Measurements from ENCODE around the gene BEND7.

BEND7 gene

GRCh38 chr10:13526948-13527863 is 1.6 kb downstream of the BEND7 start:
- TF ChIP-seq POU2F2 (IDR thresholded peaks at IDR 0.05; ENCODE audit: low read depth, low read length): no peak
- no peak for TF ChIP-seq POLR2AphosphoS5 (IDR thresholded peaks at IDR 0.05; ENCODE audit: low read depth, low read length)
- no peak for TF ChIP-seq TAF1 (IDR thresholded peaks at IDR 0.05; ENCODE audit: low read depth, low read length)
- TF ChIP-seq POLR2A (IDR thresholded peaks at IDR 0.05; ENCODE audit: low read depth, low read length): no peak
- no peak for TF ChIP-seq PAX5 (IDR thresholded peaks at IDR 0.05; ENCODE audit: insufficient read depth, low read length, severe bottlenecking)
- TF ChIP-seq SPI1 (IDR thresholded peaks at IDR 0.05; ENCODE audit: low read depth, low read length): no peak
- DNase-seq (ENCODE audit: insufficient read length, low spot score) (no peak), FAIRE-seq (no peak)

GRCh38 chr10:13525663-13526062 is 3.2 kb downstream of the BEND7 start:
- no peak for FAIRE-seq
- DNase-seq (ENCODE audit: insufficient read length, low spot score): no peak
- TF ChIP-seq TAF1 (IDR thresholded peaks at IDR 0.05; ENCODE audit: low read depth, low read length) (no peak), PAX5 (IDR thresholded peaks at IDR 0.05; ENCODE audit: insufficient read depth, low read length, severe bottlenecking) (no peak), POU2F2 (IDR thresholded peaks at IDR 0.05; ENCODE audit: low read depth, low read length) (no peak), SPI1 (IDR thresholded peaks at IDR 0.05; ENCODE audit: low read depth, low read length) (no peak), POLR2AphosphoS5 (IDR thresholded peaks at IDR 0.05; ENCODE audit: low read depth, low read length) (no peak), POLR2A (IDR thresholded peaks at IDR 0.05; ENCODE audit: low read depth, low read length) (no peak)

GRCh38 chr10:13521026-13521425 is 7.8 kb downstream of the BEND7 start:
- FAIRE-seq (no peak), DNase-seq (ENCODE audit: insufficient read length, low spot score) (no peak)
- TF ChIP-seq TAF1 (IDR thresholded peaks at IDR 0.05; ENCODE audit: low read depth, low read length) (no peak), SPI1 (IDR thresholded peaks at IDR 0.05; ENCODE audit: low read depth, low read length) (no peak), PAX5 (IDR thresholded peaks at IDR 0.05; ENCODE audit: insufficient read depth, low read length, severe bottlenecking) (no peak), POU2F2 (IDR thresholded peaks at IDR 0.05; ENCODE audit: low read depth, low read length) (no peak), POLR2AphosphoS5 (IDR thresholded peaks at IDR 0.05; ENCODE audit: low read depth, low read length) (no peak), POLR2A (IDR thresholded peaks at IDR 0.05; ENCODE audit: low read depth, low read length) (no peak)

GRCh38 chr10:13520194-13520593 is 8.6 kb downstream of the BEND7 start:
- DNase-seq (ENCODE audit: insufficient read length, low spot score) (no peak), FAIRE-seq (no peak)
- no peak for TF ChIP-seq TAF1 (IDR thresholded peaks at IDR 0.05; ENCODE audit: low read depth, low read length)
- TF ChIP-seq PAX5 (IDR thresholded peaks at IDR 0.05; ENCODE audit: insufficient read depth, low read length, severe bottlenecking): no peak
- TF ChIP-seq POLR2A (IDR thresholded peaks at IDR 0.05; ENCODE audit: low read depth, low read length): no peak
- no peak for TF ChIP-seq SPI1 (IDR thresholded peaks at IDR 0.05; ENCODE audit: low read depth, low read length)
- no peak for TF ChIP-seq POU2F2 (IDR thresholded peaks at IDR 0.05; ENCODE audit: low read depth, low read length)
- TF ChIP-seq POLR2AphosphoS5 (IDR thresholded peaks at IDR 0.05; ENCODE audit: low read depth, low read length): no peak

- DNase-seq (ENCODE audit: insufficient read length, low spot score) (no peak), FAIRE-seq (no peak)
- no peak for TF ChIP-seq TAF1 (IDR thresholded peaks at IDR 0.05; ENCODE audit: low read depth, low read length)
- TF ChIP-seq POLR2A (IDR thresholded peaks at IDR 0.05; ENCODE audit: low read depth, low read length): no peak
- no peak for TF ChIP-seq POU2F2 (IDR thresholded peaks at IDR 0.05; ENCODE audit: low read depth, low read length)
- TF ChIP-seq SPI1 (IDR thresholded peaks at IDR 0.05; ENCODE audit: low read depth, low read length): no peak
- TF ChIP-seq PAX5 (IDR thresholded peaks at IDR 0.05; ENCODE audit: insufficient read depth, low read length, severe bottlenecking): no peak
- no peak for TF ChIP-seq POLR2AphosphoS5 (IDR thresholded peaks at IDR 0.05; ENCODE audit: low read depth, low read length)
Observed at GRCh38 chr10:13518076-13518692, 10.6 kb downstream of the BEND7 start.

GRCh38 chr10:13517675-13518074 is 11.1 kb downstream of the BEND7 start:
- FAIRE-seq (no peak), DNase-seq (ENCODE audit: insufficient read length, low spot score) (no peak)
- TF ChIP-seq POLR2A (IDR thresholded peaks at IDR 0.05; ENCODE audit: low read depth, low read length) (no peak), PAX5 (IDR thresholded peaks at IDR 0.05; ENCODE audit: insufficient read depth, low read length, severe bottlenecking) (no peak), POU2F2 (IDR thresholded peaks at IDR 0.05; ENCODE audit: low read depth, low read length) (no peak), POLR2AphosphoS5 (IDR thresholded peaks at IDR 0.05; ENCODE audit: low read depth, low read length) (no peak), TAF1 (IDR thresholded peaks at IDR 0.05; ENCODE audit: low read depth, low read length) (no peak), SPI1 (IDR thresholded peaks at IDR 0.05; ENCODE audit: low read depth, low read length) (no peak)

- FAIRE-seq (no peak), DNase-seq (ENCODE audit: insufficient read length, low spot score) (no peak)
- TF ChIP-seq POLR2A (IDR thresholded peaks at IDR 0.05; ENCODE audit: low read depth, low read length) (no peak), POU2F2 (IDR thresholded peaks at IDR 0.05; ENCODE audit: low read depth, low read length) (no peak), TAF1 (IDR thresholded peaks at IDR 0.05; ENCODE audit: low read depth, low read length) (no peak), POLR2AphosphoS5 (IDR thresholded peaks at IDR 0.05; ENCODE audit: low read depth, low read length) (no peak), PAX5 (IDR thresholded peaks at IDR 0.05; ENCODE audit: insufficient read depth, low read length, severe bottlenecking) (no peak), SPI1 (IDR thresholded peaks at IDR 0.05; ENCODE audit: low read depth, low read length) (no peak)
Observed at GRCh38 chr10:13516176-13516575, 12.6 kb downstream of the BEND7 start.

- no peak for TF ChIP-seq SPI1 (IDR thresholded peaks at IDR 0.05; ENCODE audit: low read depth, low read length)
- TF ChIP-seq PAX5 (IDR thresholded peaks at IDR 0.05; ENCODE audit: insufficient read depth, low read length, severe bottlenecking): no peak
- no peak for TF ChIP-seq POLR2AphosphoS5 (IDR thresholded peaks at IDR 0.05; ENCODE audit: low read depth, low read length)
- TF ChIP-seq POLR2A (IDR thresholded peaks at IDR 0.05; ENCODE audit: low read depth, low read length): no peak
- TF ChIP-seq POU2F2 (IDR thresholded peaks at IDR 0.05; ENCODE audit: low read depth, low read length): no peak
- no peak for TF ChIP-seq TAF1 (IDR thresholded peaks at IDR 0.05; ENCODE audit: low read depth, low read length)
- DNase-seq (ENCODE audit: insufficient read length, low spot score) (no peak), FAIRE-seq (no peak)
Observed at GRCh38 chr10:13515467-13515866, 13.3 kb downstream of the BEND7 start.

- TF ChIP-seq PAX5 (IDR thresholded peaks at IDR 0.05; ENCODE audit: insufficient read depth, low read length, severe bottlenecking): no peak
- no peak for TF ChIP-seq TAF1 (IDR thresholded peaks at IDR 0.05; ENCODE audit: low read depth, low read length)
- no peak for TF ChIP-seq POLR2AphosphoS5 (IDR thresholded peaks at IDR 0.05; ENCODE audit: low read depth, low read length)
- no peak for TF ChIP-seq POLR2A (IDR thresholded peaks at IDR 0.05; ENCODE audit: low read depth, low read length)
- FAIRE-seq (no peak), DNase-seq (ENCODE audit: insufficient read length, low spot score) (no peak)
Observed at GRCh38 chr10:13514296-13514695, 14.5 kb downstream of the BEND7 start.
